TTC549 (cell line): ENCODE measurements around the gene PPP4R1.

Source experiments
- FAIRE-seq: peaks from 2 replicates; lab custom pipeline; 2012; peaks lifted over from hg19 to GRCh38; lab: Jason Lieb, UNC

The PPP4R1 gene

DNA sequence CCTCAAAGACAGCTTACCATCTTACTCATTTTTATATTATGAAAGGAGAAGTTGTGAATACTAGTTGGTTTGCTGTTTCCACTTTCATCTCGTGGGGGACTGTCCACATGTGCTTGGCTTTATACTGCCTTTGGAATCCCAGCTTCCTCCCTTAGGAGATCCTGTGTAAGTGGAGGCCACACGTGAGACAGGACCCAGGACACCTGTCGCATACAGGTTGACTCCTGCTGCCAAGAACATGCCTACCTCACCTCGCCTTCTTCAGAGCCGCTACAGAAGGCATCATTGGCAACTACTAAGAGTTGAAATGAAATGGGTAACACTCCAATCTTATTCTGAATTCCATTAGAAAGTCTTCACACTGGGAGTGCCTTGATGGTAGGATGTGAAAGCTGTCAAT is 69.3 kb downstream of the PPP4R1 start:
- no peak for FAIRE-seq

DNA sequence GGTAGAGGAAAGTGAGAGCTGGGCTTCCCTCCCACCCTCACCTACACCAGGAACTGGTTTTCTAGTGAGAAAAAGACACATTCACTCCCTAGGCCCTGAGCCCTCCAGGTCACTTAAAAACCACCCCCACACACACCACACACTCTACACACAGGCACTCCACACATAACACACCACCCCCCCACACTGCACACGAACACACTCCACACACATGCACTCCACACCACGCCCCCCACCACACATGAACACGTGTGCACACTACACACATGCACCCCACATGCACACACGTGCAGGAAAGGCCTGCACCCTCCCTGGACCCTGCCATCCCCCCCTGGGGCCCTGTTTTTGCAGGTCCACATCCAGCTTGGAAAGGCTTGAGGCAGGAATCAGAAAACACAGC is 71.4 kb downstream of the PPP4R1 start:
- no peak for FAIRE-seq

DNA sequence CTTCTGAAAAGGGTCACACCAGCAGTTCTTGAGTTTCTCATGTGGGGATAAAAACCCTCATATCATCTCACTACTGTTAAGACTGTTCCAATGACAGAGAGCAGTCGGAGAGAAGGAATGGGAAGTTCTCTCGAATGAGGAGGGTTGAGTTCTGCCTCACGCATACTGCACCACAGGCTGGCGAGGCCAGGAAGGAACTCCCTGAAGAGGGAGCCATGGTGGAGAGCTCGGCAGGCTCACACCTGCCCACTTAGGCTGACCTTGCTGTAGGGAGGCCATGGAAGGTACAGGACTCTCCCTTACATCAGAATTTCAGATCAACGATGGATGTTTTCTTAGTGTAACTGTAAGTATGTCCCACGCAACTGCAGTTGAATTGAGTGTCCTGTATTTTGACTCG is 74.4 kb downstream of the PPP4R1 start:
- no peak for FAIRE-seq

DNA sequence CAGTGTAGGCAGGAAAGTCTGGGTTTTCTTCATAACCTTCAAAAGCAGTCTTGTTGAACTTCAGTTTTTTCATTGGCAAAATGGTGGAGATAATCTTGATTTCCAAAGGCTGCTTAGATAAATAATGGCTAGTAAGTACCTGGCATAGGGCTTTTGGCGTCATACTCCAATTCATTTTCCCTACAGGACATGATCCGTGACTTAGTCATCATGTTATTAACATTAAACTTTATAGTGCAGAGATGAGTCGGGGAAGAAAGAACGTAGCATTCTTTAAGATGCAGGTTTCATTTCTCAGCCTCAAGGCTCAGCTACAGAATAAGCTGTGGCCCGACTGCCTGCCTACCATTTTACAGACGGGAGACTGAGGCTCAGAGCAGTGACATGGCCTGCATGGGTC is 75.1 kb downstream of the PPP4R1 start:
- no peak for FAIRE-seq

DNA sequence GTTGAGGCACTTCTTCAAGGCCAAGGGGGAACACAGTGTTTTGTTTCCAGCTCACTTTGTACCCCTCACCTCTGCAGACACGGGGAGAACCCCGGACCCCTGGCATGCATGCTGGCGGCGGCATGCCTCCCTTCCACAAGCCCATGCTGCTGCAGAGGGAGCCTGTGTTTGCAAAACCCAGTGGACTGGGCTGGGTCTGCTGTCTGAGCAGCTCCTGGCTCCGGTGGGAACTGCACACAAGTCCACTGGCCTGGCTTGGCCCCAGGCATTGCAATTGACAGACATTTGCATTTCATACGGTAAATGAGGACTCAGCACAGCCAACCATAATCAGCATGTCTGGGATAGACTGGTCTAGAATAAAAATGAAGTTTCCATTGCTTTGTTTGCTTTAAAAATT is 76.7 kb downstream of the PPP4R1 start:
- no peak for FAIRE-seq

DNA sequence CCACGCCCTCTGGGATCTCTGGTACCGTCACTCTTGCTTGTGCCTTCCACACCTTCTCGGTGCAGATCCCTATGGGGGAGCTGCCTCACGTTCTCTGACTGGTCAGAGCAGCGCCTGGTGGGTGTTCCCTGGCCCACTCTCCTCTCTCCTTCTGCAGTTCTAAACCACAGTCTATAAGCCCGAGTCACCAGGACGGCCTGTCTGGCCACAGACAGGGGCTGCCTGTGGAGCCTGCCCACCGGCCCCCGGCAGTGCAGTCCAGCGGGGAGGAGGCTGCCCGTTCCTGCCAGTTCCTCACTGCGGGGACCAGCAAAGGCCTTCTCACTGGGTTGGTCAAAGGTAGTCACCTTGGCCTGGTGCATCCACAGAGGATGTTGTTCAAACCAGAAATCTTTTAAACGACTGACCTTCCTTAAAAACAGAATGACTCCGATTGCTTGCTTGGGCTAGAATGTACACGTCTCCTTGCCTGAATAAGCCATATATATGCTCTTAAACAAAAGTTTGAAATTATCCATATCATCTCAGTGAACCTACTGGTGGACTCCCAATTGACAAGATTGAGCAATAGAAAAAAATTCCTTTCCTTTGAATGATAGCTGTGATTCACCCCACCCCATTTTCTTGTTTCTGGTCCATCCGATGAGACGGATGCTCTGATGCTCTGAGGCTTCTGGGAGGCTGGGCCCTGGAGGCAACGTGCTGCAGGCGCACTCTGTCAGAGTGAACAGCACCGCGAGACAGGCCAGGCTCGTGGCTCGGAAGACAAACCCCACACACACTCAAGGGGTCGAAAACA is 77.8 kb downstream of the PPP4R1 start:
- no peak for FAIRE-seq

DNA sequence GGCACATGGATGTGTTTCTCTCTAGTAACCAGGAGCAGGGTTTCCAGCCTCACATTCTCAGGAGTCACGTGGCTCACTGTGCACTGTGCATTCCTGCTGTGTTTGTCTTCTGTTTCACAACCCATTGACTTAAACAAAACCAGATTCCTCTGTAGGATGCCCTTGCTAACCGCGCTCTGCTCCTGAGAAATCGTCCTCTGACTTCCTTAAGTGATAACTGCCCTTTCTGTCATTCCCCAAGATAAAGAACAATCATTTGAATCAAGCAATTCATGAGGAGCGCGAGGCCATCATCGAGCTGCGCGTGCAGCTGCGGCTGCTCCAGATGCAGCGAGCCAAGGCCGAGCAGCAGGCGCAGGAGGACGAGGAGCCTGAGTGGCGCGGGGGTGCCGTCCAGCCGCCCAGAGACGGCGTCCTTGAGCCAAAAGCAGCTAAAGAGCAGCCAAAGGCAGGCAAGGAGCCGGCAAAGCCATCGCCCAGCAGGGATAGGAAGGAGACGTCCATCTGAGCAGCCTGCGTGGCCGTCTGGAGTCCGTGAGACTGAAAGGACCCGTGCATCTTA is 78.8 kb downstream of the PPP4R1 start:
- FAIRE-seq, result no peak

DNA sequence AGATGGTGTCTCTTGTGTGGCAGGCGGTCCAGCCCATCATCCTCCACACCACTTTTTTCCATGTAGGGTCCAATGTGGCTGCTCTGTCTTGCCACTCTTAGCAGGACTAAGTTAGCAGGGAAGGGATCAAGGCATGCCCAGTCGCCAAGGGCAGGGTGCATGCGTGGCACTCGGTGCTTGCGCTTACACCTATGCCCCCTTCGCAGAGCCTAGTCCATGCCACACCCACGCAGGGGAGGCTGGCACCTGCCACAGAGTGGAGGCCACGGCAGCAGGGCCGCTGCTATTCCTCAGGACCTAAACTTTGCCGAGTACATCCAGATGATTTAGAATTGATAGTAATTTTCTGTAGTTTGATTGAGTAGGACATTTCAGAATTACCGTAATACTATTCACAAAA is 79.5 kb downstream of the PPP4R1 start:
- FAIRE-seq, result no peak

DNA sequence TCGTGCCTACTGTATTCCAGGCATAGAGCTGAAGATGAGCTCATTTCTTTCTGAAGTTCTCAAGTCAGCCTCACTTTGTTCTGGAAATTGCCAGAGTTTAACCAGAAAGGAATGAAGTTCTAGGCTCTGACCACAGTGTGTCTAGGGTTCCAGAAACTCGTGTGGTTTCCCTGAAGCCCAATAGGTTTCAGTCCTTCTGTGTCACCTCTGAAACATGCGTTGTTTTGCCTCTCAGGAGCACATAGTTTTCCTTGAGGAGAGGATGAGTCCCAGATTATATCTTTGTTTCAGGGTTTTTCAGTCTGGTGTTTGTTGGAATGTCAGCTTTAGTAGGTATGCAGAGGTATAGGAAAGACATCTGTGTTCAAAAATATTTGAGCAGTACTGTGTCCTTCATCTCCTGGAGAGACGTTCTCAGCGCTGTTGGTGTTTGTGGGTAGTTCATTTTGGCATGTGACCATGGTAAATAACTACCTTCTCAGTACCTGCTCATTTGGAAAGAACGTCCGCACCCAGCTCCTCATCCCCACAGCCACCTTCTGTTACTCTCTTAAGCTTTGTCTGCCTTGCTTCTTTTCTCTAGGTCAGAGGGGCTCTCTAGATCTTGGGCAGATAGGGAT is 82.5 kb downstream of the PPP4R1 start:
- no peak for FAIRE-seq

DNA sequence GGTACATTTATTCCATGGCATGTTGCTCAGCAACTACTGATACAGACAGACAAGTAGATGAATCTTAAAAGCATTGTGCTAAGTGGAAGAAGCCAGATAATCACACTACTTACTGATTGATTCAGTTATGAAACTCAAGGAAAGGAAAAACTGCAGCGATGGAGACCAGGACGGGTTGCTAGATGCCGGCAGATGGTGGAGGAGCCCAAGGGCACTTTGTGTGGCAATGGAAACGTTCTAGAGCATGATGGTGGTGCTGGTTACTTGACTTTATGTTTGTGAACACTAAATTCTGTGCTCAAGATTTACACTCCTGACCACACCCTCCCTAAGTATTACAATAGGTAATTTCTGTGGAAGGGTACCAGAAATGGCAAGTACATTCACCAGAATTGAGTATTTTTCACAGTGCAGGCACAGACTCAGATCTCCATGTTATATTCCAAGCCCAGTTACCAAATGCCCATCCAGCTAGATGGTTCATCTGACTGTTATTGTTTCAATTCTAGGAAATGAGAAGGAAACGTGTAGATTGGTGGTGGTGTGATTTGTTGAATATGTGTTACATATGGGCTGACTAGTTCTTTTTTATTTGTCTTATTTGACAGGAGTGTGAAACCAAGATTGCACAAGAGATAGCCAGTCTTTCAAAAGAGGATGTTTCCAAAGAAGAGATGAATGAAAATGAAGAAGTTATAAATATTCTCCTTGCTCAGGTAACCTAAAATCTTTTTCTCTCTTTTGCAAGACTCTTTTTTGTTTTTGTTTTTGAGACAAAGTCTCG is 83.9 kb downstream of the PPP4R1 start:
- FAIRE-seq, result no peak

DNA sequence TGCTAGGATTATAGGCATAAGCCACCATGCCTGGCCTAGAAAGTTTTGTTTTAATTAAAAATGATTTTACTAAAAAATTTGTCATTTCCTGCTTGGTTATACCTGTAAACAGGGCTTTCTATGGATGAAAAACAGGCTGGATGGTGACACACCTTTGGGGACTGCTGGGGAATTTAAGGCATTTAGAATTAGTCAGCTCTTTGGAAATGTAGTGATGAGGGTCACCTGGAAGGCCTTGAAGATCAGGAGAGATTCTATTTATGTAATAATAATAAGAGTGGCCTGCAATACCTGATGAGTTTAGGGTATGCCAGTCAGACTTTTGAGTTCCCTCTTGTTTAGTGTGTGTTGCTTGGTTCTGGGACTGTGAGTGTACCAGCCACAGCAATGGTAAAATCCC is 87.9 kb downstream of the PPP4R1 start:
- FAIRE-seq, result no peak

DNA sequence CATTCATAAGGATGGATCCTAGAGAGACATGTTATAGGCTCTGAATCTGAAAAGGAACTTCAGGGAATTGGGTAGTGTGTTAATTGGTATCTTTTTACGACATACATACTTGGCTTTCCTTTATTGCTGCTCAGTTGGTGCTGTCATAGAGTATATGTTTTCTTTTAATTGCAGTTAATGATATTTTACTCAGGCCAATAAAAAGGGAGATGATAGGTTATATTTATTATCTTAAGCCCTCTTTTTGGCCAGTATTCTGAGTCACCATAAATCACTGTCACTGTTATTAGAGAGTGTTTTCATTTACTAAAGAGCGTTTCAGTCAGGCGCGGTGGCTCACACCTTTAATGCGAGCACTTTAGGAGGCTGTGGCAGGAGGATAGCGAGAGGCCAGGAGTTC is 91.4 kb downstream of the PPP4R1 start:
- FAIRE-seq, result no peak

DNA sequence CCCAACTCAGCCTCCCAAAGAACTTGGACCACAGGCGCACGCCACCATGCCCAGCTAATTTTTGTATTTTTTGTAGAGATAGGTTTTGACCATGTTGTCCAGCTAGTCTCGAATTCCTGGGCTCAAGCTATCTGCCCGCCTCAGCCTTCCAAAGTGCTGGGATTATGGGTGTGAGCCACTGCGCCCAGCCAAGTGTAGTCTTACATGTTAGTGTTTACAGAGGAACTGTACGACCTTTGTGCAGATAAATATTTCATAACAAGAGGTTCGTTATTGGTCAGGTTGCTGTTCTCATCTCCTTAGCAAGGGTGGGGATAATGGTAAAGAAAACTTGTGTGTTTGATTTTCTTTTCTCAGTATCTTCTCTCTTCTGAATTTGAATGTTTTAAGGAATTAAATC is 92.6 kb downstream of the PPP4R1 start:
- FAIRE-seq, result no peak

DNA sequence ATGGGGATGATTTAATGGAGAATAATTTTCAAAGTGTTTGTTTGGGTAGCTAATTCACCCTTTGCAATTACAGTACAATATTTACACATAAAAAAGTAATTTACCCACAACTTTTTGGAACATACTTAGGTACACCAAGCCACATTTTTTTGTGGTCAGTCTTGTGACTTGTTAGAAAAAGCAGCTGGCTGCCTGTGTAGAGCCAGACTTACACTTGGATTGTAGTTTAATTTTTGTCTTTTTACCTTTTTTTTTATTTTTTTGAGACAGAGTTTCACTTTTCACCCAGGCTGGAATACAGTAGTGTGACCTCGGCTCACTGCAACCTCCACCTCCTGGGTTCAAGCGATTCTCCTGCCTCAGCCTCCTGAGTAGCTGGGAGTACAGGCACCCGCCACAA is 93.7 kb downstream of the PPP4R1 start:
- FAIRE-seq, result no peak

DNA sequence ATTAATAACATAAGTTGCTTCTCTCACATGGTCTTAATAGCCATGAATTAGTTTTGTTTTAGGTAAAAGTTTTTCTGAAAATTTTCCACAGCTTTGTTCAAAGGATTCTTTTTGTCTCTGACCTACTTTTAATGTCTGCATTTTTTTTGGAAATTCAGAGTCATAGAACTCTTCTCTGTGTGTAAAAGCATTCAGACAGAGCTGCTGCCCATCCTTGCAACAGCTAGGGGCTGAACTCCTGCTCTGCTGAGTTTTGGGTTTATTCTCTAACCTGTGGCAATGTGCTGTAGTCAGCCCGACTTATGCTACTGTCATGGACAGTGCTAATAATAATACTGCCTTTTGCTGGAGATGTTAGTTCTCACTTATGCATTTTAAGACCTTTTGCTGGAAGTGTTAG is 95.0 kb downstream of the PPP4R1 start:
- FAIRE-seq, result no peak

DNA sequence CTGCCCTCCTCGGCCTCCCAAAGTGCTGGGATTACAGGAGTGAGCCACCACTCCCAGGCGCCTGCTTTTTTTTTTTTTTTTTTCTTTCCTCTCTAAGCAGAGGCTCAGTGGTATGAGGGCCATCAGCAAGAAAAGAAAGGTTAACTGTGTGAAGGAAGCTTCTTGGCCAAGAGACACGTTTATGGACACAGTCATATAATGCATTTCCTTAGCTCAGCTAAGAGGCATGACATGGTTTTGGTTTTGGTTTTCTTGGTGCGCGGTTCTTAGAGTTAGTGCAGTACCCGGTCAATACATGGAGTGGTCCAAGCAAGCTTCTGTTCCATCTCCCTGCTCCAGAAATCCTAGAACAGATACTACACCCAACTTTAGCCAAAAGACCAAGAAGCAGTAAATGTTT is 96.5 kb downstream of the PPP4R1 start:
- no peak for FAIRE-seq

DNA sequence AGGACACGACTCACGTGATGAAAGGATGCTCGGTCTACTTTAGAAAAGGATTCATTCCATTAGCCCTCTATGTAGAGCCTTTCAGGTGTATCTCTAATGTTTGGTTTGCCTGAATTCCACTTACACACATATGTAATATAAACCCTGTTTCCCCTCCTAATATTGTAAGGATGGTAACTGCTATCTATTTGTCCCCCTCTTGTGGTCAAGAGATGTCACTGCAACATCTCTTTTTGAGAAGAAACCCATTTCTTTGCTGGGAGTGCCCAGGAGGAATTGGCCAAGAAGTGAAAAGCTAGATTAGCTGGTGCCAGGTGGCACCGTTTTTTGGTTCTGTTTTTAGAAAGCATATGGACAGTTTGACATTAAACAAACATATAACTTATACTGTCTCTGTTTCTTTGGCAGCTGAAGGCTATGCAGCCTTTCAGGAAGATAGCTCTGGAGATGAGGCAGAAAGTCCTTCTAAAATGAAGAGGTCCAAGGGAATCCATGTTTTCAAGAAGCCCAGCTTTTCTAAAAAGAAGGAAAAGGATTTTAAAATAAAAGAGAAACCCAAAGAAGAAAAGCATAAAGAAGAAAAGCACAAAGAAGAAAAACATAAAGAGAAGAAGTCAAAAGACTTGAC is 97.8 kb downstream of the PPP4R1 start:
- FAIRE-seq, result peak; percentile 49

DNA sequence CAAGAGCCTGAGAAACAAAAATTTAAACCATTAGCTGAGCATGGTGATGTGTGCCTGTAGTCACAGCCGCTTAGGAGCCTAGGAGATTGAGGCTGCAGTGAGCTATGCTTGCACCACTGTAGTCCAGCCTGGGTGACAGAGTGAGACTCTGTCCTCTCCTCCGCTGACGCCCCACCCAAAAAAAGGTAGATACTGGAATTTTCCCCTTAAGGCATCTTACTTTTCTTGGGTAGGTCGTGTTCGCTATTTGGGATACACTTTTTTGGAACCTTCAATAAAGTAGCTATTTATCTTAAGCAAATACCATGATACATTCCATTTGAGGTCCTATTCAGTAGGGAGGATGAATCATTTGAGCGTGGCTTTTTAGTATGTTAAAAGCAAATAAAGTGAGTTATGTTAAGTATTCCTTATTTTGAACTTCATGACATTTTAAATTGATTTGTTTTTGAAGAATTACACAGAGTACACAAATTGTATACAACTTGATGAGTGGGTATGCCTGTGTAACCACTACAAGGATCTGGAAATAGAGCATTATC is 100.3 kb downstream of the PPP4R1 start:
- FAIRE-seq, result no peak

DNA sequence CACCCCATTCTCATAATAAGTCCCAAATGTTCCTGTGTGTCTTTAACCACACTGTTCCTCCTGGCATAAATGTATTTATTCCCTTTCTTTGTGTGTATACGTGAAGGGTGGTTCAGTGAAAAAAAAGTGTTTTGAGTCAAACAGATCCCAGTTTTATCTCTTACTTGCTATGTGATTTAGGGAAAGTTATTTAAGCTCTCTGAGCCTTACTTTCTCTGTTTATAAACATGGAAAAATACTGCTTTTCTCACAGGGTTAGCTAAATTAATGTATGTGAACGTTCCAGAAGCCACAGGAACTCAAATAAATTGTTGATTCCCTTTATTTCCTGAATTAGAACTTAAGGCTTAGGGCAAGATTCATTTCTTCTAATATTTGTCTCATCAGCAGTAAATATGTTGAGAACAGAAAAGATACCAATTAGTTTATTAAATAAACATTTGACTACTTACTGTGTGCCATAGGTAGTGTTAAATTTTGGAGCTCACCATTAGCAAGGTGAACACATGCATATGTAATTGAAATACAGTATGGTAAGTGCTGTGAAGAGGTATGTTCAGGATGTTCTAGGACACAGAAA is 105.8 kb downstream of the PPP4R1 start:
- FAIRE-seq, result no peak

DNA sequence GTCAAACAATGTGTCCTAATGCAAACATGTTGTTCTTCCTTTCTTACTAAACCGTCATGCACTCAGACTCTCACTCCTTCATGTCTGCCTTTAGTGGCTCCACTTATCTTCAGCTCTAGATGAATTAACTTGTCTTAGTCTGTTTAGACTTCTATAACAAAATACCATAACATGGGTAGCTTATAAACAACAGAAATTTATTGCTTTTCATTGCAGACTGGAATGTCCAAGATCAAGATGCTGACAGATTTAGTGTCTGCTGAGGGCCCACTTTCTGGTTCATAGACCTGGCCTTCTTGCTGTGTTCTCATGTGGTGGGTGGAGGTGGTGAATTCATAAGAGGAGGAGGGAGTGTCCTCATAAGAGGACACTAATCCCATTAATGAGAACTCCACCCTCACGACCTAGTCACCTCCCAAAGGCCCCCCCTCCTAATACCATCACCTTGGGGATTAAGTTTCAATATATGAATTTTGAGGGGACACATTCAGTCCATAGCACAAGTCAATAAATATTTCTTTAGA is 106.7 kb downstream of the PPP4R1 start:
- no peak for FAIRE-seq

DNA sequence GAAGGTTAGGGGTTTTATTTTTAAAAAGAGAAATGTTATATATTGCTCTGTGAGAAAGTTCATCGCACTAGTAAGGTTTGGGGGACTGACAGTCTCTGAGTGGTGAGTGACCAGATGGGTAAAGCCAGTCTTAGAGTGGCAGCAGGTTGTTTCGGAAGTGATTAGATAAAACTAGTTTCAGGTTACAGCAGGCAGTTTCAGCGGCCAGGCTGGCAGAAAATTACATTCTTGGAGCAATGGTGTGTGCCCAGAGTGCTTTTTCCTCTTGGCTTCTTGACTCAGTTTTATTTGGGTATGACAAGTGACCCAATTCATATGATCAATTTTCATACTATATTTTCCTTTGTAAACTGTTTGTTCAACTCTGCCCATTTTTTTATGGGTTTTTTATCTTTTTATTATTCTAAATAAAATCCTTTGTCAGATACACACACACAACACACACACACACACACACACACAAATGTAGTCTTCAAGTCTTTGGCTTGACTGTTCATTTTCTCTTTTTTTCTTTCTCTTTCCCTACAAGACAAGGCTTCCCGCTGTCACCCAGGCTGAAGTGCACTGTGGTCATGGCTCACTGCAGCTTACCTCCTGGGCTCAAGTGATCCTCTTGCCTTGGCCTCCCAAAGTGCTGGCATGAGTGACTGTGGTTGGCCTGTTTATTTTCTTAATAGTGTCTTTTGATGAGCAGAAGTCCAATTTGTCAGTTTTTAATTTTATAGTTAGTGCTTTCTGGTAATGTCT is 108.1 kb downstream of the PPP4R1 start:
- FAIRE-seq, result no peak
